ENCODE results near the gene DBF4B. TPM values are rescaled to one million over a fixed set of nuclear protein-coding genes. Genes with fewer than 3 reads are reported as not detected.

The DBF4B gene
- total and polyA plus RNA-seq, 2 of the 13 experiments (the other 11 are each of a cell fraction or from before 2014, with no cell fraction given): 11.7 to 13.2 TPM

DNA sequence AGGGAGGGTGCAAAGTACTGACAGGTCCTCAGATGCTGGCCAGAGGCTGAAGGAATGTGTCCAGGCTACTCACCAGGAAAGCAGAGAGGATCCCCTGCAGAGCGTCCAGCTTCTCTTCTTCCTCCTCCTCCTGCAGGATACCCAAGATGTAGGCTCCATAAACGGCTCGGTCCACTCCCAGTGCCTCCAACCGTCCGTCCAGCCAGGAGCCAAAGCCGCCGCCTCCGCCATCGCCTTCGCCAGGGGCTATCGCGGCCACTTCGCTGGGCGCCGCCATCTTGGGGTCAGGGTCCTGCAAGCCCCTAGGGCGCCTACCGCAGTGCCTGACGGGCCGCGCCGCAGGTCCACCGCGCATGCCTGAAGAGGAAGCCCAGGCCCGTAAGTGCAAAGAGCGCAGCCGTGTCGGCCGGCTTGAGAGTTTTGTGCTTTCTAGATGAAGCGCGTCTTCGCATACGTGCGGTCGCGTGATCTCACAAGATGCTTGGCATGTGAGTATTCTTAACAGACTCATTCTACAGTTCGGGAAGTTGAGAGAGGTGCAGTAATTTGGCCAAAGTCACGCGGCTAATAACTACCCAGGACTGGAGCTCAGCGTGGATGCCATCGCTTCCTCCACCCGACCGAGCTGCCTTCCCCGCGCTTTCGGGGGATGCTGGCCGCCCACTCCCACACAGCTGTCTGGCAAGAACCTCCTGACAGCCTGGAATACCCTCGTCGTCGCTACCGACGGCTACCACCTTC lies 18.8 kb upstream of the DBF4B start, which contains the start of gene CCDC43 (continued):
- TF ChIP-seq ZNF740 (CRISPR knock-in tag; IDR thresholded peaks at IDR 0.05) (no peak; the same call in 1 of the 2 replicates), ARHGAP35 (CRISPR knock-in tag; IDR thresholded peaks at IDR 0.05; ENCODE audit: borderline replicate concordance) (peak; percentile 55; the same call in 1 of the 2 replicates), KDM1A (CRISPR knock-in tag; IDR thresholded peaks at IDR 0.05) (0 out of 2 replicates have a peak, but pooled peaks have one; percentile 6), NR0B2 (CRISPR knock-in tag; IDR thresholded peaks at IDR 0.05) (peak; percentile 95), ZNF713 (CRISPR knock-in tag; IDR thresholded peaks at IDR 0.05) (peak; percentile 95; the same call in 1 of the 2 replicates), ZFP91 (CRISPR knock-in tag; IDR thresholded peaks at IDR 0.05; ENCODE audit: borderline replicate concordance) (peak; percentile 97), ZNF607 (CRISPR knock-in tag; IDR thresholded peaks at IDR 0.05; ENCODE audit: borderline replicate concordance) (peak; percentile 92), GPN1 (CRISPR knock-in tag; IDR thresholded peaks at IDR 0.05; ENCODE audit: borderline replicate concordance) (no peak; the same call in 1 of the 2 replicates), ZNF557 (CRISPR knock-in tag; IDR thresholded peaks at IDR 0.05) (peak; percentile 81; the same call in 1 of the 2 replicates), XRCC5 (optimal IDR thresholded peaks at IDR 0.05; ENCODE audit: low read length) (peak; percentile 73), KDM5B (CRISPR knock-in tag; IDR thresholded peaks at IDR 0.05; ENCODE audit: borderline replicate concordance) (peak; percentile 98), ZNF567 (CRISPR knock-in tag; IDR thresholded peaks at IDR 0.05; ENCODE audit: borderline replicate concordance) (peak; percentile 99), SMAD3 (CRISPR knock-in tag; IDR thresholded peaks at IDR 0.05) (peak; percentile 69; the same call in 1 of the 2 replicates), RFXAP (CRISPR knock-in tag; IDR thresholded peaks at IDR 0.05; ENCODE audit: borderline replicate concordance) (0 out of 2 replicates have a peak, but pooled peaks have one; percentile 62), ELF3 (CRISPR knock-in tag; IDR thresholded peaks at IDR 0.05) (peak; percentile 70), FLYWCH1 (CRISPR knock-in tag; IDR thresholded peaks at IDR 0.05) (no peak), MZF1 (CRISPR knock-in tag; IDR thresholded peaks at IDR 0.05; ENCODE audit: borderline replicate concordance) (no peak), HOXD1 (CRISPR knock-in tag; IDR thresholded peaks at IDR 0.05) (peak; percentile 79), NFIC (IDR thresholded peaks at IDR 0.05; ENCODE audit: low read length) (0 out of 2 replicates have a peak, but pooled peaks have one; percentile 5)
- TF ChIP-seq, protein P1, sequence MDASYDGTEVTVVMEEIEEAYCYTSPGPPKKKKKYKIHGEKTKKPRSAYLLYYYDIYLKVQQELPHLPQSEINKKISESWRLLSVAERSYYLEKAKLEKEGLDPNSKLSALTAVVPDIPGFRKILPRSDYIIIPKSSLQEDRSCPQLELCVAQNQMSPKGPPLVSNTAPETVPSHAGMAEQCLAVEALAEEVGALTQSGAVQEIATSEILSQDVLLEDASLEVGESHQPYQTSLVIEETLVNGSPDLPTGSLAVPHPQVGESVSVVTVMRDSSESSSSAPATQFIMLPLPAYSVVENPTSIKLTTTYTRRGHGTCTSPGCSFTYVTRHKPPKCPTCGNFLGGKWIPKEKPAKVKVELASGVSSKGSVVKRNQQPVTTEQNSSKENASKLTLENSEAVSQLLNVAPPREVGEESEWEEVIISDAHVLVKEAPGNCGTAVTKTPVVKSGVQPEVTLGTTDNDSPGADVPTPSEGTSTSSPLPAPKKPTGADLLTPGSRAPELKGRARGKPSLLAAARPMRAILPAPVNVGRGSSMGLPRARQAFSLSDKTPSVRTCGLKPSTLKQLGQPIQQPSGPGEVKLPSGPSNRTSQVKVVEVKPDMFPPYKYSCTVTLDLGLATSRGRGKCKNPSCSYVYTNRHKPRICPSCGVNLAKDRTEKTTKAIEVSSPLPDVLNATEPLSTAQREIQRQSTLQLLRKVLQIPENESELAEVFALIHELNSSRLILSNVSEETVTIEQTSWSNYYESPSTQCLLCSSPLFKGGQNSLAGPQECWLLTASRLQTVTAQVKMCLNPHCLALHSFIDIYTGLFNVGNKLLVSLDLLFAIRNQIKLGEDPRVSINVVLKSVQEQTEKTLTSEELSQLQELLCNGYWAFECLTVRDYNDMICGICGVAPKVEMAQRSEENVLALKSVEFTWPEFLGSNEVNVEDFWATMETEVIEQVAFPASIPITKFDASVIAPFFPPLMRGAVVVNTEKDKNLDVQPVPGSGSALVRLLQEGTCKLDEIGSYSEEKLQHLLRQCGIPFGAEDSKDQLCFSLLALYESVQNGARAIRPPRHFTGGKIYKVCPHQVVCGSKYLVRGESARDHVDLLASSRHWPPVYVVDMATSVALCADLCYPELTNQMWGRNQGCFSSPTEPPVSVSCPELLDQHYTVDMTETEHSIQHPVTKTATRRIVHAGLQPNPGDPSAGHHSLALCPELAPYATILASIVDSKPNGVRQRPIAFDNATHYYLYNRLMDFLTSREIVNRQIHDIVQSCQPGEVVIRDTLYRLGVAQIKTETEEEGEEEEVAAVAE (CRISPR knock-in tag; IDR thresholded peaks at IDR 0.05; ENCODE audit: borderline replicate concordance): no peak; the same call in 1 of the 2 replicates
- TF ChIP-seq, protein P2, sequence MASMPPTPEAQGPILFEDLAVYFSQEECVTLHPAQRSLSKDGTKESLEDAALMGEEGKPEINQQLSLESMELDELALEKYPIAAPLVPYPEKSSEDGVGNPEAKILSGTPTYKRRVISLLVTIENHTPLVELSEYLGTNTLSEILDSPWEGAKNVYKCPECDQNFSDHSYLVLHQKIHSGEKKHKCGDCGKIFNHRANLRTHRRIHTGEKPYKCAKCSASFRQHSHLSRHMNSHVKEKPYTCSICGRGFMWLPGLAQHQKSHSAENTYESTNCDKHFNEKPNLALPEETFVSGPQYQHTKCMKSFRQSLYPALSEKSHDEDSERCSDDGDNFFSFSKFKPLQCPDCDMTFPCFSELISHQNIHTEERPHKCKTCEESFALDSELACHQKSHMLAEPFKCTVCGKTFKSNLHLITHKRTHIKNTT (CRISPR knock-in tag; IDR thresholded peaks at IDR 0.05): no peak

Data from HepG2 (cell line).